PC-9 (cell line): Measurements from ENCODE around the gene ADAMTSL5.

Experiments
- CTCF ChIP-seq: fragments of 200-600 bp; sonication (generic); conservative IDR thresholded peaks from 2 replicates; pipeline ENCODE4 v1.6.1; 2017; ENCODE audit warnings: mixed run types, antibody characterized with exemption, mild to moderate bottlenecking, moderate library complexity
- EZH2 ChIP-seq: fragments of 200-600 bp; sonication (generic); IDR thresholded peaks from 2 replicates; pipeline ENCODE4 v1.8.0; 2017; ENCODE audit warnings: antibody characterized with exemption, low read depth

DNA sequence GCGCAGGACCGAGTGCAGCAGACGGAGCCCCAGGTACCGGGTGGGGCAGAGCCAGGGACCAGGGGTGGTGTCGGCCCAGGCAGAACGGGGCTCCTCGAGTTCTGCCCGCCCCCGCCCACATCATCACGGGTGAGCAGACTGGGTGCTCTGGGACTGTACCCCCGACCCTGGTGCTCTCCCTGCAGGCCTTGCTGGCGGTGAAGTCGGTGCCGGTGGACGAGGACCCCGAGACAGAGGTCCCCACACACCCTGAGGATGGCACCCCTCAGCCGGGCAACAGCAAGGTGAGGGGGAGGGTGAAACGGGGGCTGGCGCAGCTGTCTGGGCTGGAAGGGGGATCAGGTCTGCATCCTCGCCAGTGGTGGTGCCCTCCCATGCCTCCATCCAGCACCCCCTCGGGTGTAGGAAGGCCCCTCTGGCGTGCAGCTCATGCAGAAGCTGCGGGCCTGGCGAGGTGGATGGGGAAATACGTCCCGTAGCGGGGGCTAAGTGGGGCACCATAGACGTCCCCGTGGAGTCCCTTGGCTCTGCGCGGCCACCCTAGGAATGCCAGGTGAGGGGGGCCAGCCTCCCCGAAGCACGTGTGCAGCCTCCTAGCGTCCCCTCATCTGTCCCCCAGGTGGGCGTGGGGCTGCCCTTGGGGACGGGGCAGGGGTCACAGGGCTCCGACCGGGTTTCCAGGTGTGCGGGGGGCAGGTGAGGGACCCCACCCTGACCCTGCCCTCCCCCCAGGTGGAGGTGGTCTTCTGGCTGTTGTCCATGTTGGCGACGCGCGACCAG is 56.5 kb downstream of the ADAMTSL5 start:
- no peak for TF ChIP-seq CTCF
- TF ChIP-seq EZH2, result no peak
